GM21786 (cell line): ENCODE measurements around the gene EIF2AK2.

Source experiments
- ATAC-seq: cut with Tn5 transposase; IDR thresholded peaks from one replicate; pipeline ENCODE4 v1.9.1; 2021; ENCODE audit not compliant: unreplicated experiment

Gene EIF2AK2

DNA sequence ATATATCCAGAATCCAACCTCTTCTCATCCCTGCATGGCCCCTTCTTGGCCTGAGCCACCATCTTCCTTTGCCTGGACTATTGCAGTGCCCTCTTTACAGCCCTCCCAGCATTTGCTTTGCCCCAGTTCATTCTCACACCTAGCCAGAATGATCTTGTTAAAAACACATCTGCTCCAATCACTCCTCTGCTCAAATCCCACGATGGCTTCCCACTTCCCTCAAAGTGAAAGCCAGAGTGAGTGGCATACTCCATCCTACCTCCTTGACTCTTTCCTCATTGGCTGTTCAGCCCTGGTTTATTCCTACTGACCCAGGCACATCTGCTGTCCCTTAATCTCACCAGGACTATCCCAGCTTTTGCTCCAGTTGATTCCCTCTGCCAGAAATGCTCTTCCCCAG lies 17.0 kb upstream of the EIF2AK2 start:
- no peak for ATAC-seq

DNA sequence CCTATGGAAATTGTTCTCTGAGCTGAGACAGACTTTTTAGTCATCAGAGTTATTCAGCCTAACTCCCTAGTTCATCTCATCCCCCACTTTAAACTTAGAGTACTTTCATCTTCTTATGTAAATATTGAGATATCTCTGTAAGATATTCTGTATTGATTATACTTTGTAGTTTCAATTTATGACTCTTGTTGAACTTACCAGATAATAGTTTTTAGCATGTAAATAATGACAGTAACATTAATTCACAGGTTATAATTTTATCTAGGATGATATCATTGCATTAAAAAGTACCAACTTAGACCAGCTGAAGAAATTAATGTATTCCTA lies 14.8 kb upstream of the EIF2AK2 start:
- no peak for ATAC-seq

DNA sequence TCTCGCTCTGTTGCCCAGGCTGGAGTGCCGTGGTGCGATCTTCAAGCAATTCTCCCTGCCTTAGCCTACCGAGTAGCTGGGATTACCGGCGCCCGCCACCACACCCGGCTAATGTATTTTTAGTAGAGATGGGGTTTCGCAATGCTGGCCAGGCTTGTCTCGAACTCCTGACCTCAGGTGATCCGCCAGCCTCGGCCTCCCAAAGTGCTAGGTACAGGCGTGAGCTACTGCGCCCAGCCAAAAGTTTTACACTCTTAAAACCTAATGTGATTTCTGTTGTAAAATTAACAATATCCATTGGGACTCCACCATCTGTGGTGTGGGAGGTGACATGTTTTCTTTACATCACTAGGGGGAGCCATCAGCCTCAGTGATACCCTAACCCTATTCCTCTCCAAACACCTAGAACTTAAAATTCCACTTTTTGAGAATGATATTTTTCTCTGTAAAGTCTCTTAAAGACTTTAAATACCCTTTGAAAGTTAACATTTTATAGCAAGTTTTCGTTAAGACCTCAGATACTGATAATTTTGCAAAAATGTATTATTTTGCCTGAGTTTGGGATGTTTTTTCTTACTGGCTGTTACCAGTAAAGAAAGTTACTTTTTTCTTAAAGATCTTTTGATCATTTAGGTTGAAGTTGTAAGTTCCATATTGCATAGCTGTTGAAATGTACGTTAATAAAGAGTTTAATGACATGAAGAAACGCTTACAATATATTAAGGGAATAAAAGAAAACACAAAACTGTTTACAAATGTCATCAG lies 11.6 kb upstream of the EIF2AK2 start:
- no peak for ATAC-seq

DNA sequence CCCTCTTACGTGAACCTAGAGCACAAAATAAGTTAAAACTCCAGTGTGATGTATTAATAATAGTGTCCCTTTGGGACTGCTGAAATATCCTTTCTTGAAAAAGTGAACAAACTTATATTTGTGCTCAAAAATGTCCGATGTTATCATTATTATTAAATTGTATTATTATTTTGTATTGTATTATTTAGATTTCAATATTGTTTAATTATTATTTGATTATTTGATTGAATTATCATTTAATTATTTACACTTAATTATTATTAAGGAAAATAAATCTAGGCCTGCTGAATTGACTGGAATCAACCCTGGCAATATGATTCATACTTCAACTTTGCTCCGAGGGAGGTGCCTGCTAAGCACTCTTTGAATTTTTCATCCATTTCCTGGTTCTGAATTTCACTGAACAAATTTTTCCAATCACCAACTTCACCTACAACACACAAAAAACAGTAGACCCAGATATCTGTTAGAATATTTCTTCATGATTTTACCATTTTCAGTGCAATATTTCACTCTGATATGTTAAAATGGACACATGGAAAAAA lies 10.9 kb upstream of the EIF2AK2 start:
- ATAC-seq: no peak

DNA sequence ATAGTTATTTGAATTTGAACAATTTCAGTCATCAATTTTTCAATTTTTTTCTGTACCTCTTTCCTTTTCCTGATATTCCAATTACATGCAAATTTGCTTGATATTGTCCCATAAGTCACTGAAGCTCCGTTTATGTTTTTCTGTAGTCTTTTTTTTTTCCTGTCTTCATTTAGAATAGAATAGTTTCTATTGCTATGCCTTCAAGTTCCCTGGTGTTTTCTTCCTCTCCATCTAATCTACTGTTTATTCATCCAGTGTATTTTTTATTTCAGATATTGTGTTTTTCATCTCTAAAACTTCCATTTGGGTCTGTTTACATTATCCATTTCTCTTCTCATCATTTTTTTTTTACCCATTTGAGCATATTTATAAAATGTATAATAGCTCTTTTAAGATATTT lies 8.0 kb upstream of the EIF2AK2 start:
- no peak for ATAC-seq

DNA sequence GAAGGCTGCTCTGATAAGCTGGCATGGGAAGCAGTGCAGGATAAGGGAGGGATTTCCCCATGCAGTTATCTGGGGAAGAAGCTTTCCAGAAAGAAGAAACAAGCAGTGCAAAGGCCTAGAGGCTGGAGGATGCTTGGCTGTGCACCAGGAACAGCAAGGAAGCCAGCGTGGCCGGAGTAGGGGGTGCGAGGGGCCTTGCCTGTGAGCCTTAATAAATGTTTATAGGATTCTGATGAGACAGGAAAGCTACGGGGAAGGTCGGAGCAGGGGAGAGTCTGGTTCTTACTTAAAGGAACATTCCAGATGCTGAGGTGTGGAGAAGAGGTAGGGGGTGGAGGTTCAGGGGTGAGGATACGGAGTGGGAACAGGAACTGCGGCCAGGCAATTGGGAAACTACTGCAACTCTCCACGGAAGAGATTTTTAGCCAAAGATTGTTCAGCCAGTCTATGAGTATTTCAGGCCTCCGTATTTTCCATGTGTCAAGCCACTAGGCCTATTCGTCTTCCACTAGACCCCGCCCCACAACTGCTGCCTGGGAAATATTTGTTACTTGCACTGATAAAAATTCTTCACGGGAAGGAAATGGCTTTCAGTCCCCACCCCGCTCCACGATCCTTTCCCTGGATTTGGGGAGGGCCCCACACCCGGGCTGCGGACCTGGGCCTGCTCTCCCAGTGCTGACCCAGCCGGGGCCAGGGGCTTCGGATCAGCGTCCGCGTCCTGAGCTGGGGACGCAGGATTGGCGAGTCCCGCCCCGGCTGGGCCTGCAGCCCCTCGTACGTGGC lies 516 bp downstream of the EIF2AK2 start:
- ATAC-seq: peak; percentile 30

DNA sequence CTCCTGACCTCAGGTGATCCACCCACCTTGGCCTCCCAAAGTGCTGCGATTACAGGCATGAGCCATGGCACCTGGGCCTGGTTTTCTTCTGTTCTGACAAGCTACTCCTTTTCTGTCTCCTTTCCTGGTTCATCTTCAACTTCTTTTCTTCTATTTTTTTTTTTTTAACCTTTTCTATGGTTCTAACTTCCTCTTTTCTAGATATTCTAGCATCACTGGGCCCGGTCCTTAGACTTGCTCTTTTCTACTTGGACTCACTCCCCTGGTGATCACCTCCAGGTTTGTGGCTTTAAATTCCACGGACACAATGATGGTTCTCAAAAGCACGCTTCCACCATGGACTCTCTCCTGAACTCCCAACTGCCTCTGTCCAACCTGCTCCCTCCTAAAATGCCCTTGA lies 2.0 kb downstream of the EIF2AK2 start:
- no peak for ATAC-seq

DNA sequence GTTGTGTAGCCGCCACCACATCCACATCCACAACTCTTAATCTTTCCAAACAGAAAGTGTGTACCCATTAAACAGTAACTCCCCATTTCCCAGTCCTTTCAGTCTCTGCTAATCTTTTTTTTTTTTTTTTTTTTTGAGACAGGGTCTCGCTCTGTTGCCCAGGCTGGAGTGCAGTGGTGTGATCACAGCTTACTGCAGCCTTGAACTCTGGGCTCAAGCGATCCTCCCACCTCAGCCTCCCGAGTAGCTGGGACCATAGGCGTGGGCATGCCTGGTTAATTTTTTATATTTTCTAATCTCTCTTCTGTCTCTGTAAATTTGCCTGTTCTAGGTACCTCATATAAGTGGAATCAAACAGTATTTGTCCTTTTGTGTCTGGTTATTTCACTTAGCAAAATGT lies 3.6 kb downstream of the EIF2AK2 start:
- ATAC-seq: no peak

DNA sequence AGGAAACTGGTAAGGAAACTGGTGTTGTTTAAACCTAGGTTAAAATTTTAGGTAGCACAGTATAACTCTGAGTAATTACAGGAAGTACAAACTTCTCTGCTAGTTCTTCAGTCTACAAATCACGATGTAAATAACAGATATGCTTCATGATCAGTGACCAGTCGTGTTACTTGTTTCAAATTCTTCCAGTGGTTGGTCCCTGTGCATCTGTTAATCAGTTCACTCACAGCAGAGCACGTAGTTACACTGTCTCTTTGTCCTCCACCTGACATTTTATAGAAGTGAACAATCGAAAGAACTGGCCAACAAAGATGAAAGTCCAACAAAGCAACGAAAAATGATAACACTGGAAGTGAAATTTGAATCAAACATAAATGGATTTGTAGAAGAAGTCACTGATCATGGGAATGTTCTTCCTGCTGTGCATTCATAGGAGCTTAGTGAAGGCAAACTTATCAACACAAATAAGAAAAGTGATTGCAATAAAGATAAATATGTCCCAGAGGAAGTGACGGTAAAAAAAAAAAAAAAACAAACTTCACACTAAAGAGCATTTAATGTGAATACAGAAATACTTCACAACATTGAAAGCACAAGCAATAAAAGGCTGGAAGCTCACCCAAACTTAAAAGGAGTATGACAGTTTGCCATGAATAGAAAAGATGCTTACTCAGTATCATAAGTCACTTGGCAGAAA lies 7.0 kb downstream of the EIF2AK2 start:
- no peak for ATAC-seq

DNA sequence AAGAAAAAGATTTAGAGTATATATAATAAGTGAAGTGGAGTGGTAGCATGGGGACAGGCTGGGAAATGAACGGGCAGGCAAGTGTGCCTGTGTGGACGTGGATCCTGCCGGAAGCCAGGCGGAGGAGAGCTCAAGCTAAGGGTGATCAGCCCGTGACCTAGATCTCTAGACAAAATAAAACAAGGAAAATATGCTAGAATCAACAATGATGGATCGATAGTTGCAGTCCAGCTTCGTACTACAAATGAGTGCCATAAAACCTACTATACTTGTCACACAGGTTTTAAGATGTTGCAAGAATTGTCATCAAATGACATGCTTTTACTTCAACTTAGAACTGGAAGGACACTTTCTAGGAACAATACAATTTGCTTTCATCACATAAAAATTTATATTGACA lies 8.5 kb downstream of the EIF2AK2 start:
- ATAC-seq: no peak

DNA sequence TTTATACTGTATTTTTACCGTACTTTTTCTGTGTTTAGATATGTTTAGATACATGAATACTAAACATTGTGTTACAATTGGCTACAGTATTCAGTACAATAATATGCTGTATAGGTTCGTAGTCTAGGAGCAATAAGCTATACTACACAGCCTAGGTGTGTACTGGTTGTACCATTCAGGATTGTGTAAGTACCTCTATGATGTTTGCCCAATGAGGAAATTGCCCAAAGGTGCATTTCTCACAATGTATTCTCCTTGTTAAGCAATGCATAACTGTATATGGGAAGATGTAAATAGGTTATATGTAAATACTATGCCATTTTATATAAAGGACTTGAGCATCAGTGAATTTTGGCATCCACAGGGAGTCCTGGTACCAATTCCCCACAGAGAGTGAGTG lies 10.7 kb downstream of the EIF2AK2 start:
- no peak for ATAC-seq

DNA sequence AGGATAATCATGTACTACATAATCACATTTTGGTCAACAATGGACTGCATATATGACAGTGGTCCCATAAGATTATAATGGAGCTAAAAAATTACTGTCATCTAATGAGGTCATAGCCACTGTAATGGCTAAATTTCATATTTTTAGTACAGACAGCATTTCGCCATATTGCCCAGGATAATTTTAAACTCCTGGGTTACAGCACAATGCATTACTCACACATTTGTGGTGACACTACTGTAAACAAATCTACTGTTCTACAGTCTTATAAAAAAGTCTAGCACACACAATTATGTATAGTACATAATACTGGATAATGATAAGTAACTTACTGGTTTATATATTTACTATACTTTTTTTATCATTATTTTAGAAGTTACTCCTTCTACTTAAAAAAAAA lies 12.8 kb downstream of the EIF2AK2 start:
- ATAC-seq: no peak

DNA sequence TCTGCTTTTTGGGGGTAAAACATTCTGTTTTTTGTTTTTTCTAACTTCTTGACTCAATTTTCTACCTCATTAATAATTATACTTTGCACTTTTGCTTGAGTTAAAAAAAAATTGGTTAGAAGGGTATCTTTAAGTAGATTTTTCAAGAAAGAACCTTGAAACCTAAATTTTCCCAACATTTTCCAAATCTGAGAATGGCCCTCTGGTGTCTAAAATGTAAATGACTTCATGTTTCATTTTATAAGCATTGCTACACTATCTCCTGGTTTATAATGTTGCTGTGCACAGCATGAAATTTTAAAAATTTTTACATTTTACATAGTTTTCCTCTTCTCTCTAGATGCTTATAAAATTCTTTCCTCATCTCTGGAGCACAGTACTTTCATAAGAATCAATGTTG lies 14.2 kb downstream of the EIF2AK2 start:
- no peak for ATAC-seq

DNA sequence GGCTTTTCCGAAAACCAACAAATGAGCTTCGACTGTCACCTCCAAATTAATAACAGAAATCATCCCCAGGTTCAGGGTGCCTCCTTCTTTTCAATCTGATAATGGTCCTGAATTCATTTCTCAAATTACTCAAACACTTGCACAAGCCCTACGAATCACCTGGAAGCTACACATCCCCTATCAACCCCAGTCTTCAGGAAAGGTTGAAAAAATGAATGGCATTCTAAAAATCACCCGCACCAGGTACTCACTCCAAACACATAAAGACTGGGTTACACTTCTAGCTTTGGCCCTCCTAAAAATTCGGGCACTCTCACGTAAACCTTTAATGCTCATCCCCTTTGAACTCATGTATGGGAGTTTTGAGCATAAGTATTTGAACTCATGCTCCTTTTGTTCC lies 23.9 kb downstream of the EIF2AK2 start:
- no peak for ATAC-seq

DNA sequence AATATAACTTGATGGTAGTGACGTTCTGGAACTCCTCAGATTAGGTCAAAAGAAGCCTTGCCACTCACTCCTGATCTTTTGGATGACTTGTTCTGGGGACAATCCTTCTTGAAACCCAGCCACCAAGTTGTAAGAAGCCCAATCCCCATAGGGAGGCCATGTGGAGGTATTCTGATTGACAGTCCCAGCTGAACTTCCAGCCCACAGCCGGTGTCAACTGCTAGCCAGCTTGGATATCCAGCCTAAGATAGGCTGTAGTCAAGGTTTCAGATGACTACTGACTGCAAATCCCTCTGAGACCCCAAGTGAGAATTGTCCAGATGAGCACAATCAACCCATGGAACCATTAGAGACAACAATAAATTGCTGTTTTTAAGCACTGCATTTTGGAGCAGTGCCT lies 31.4 kb downstream of the EIF2AK2 start:
- no peak for ATAC-seq

DNA sequence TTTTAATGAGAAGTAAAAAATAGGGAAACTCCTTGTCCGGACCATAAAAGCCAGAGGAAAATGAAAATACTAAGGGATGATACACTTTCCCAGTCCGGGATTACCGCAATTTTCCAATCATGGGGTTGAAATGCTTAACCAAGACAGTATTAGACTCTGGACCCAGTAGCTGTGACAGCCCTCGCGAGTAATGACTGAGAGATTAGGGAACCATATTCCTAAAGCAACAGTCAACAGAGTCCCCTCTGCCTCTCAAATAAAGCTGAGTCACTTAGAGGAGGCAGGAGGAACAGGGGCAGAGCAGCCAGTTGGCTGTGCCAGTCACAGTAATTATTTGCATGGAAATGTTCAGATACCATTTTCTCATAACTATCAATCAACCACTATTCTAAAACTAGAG lies 37.6 kb downstream of the EIF2AK2 start:
- ATAC-seq: no peak

DNA sequence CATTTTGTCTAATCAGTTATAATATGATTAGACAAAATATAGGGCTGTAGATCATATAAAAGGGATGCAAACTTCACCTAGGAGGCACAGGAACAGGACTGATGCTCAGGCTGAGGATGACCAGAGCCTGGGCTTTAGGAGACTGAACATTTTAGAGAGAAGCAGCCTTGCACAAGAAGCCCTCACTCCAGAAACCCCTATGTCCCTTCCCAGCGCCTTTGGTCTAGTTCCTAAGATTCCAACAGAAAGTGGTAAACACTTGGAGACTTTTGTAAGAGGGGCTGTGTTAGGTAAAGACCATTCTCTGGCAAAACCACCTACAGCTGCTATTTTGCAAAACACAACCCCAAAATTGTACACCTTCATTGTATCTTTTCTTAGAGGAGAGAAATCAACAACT lies 39.2 kb downstream of the EIF2AK2 start:
- ATAC-seq: no peak

DNA sequence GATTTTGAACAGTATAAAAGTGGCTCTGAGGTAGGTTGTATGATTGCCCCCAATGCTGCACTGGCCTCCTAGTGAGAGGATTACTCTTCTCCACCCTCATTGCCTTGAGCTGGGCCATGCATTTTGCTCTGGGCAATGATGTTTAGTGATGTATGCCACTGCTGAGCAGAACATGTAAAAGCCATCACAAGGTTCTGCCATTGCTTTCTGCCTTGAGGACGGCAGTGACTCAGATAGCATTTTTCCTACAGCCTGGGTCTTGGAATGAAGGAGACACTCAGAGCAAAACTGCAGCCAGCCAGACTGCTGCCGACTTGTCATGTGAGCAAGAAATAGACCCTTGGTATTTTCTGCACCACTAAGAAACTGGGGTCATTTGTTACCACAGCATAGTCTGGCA lies 44.8 kb downstream of the EIF2AK2 start:
- no peak for ATAC-seq

DNA sequence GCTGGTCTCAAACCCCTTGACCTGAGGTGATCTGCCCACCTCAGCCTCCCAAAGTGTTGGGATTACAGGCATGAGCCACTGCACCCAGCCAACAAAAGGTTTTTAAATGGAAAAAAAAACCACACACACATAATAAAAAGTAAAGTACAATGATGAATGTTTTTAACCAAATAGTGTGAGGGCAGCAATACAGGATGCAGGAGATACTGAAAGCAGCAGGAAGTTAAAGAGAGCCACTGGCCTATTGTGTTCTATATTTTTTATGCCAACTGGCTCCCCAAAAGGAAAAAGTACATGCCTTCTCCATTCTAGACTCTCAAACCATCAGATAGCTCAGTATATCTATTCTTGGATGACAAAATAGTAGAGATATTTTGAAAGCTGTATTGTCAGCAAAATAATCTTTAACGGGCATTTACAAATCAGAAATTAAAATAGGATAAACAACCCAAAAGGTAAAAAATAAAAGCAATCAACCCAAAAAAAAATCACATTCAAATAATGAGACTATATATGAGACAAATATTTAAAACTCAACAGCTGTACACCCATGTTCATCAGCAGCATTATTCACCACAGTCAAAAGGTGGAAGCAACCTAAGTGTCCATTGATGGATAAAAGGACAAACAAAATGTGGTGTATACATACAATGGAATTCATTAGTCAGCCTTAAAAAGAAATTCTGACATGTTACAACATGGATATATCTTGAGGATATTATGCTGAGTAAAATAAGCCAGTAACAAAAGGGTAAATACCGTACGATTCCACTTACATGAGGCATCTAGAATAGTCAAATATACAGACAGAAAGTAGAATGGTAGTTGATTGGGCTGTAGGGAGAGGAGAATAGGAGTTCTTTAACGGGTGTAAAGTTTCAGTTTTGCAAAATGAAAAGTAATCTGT lies 46.2 kb downstream of the EIF2AK2 start:
- ATAC-seq: no peak

DNA sequence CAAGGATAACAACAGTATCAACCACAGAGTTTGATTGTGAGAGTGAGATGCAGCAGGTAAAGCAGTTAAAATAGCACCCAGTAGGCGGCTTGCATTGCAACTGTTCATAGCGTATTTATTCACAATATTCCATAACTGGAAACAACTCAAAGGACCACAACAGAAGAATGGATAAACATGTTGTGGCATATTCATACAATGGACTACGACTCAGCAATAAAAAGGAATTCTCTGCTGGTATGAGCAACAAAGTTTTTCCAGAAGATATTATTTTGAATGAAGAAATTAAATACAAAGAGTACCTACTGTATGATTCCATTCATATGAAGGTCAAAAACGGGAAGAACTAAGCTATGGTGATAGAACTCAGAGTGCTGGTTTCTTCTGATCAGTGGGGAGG lies 47.3 kb downstream of the EIF2AK2 start:
- no peak for ATAC-seq

DNA sequence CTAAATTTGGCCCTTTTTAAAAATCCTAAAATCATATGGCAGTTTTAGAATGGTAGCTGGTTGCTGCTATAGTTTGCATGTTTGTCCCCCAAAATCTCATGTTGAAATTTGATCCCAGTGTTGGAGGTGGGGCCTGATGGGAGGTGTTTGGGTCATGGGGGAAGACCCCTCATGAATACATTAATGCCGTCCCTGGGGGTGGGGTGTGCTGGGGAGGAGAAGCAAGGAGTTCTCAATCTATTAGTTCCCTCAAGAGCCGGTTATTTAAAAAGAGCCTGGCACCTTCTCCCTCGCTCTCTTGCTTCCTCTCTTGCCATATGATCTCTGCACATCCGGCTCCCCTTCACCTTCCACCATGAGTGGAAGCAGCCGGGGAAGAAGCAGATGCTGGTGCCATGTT lies 51.6 kb downstream of the EIF2AK2 start:
- ATAC-seq: no peak
